Activated T-cell treated with anti-CD3 and anti-CD28 coated beads for 4 hours (primary cell): ENCODE data around the gene PLA2G6.
"Not testable (repeated sequence)": the region's sequence is repeated elsewhere in the genome, so short reads cannot be mapped to it uniquely, and the experiment has no call there.

Experiments used
- DNase-seq: peaks from one replicate; pipeline ENCODE4 v3.0.0-alpha.2; 2020

Gene PLA2G6

GRCh38 chr22:38191055-38191454, 9.4 kb upstream of the PLA2G6 start:
- no peak for DNase-seq

- no peak for DNase-seq
These were observed 9.0 kb upstream of the PLA2G6 start for GRCh38 chr22:38190581-38190980.

- no peak for DNase-seq
These were observed 7.5 kb upstream of the PLA2G6 start for GRCh38 chr22:38189104-38189503.

- no peak for DNase-seq
These were observed 6.0 kb upstream of the PLA2G6 start for GRCh38 chr22:38187413-38188212.

- DNase-seq = no peak
These were observed 4.8 kb upstream of the PLA2G6 start for GRCh38 chr22:38186429-38186828.

- no peak for DNase-seq
These were observed 3.2 kb upstream of the PLA2G6 start for GRCh38 chr22:38184788-38185187.

GRCh38 chr22:38180841-38181452, 683 bp downstream of the PLA2G6 start:
- no peak for DNase-seq

- DNase-seq = not testable (repeated sequence)
These were observed 3.1 kb downstream of the PLA2G6 start for GRCh38 chr22:38178605-38178937.

GRCh38 chr22:38177926-38178604, 3.6 kb downstream of the PLA2G6 start:
- DNase-seq = no peak

GRCh38 chr22:38177571-38177925, 4.1 kb downstream of the PLA2G6 start:
- not testable (repeated sequence) for DNase-seq

- DNase-seq = no peak
These were observed 4.6 kb downstream of the PLA2G6 start for GRCh38 chr22:38177044-38177443.

GRCh38 chr22:38176170-38176741, 5.4 kb downstream of the PLA2G6 start:
- no peak for DNase-seq

GRCh38 chr22:38175206-38176118, 6.2 kb downstream of the PLA2G6 start:
- no peak for DNase-seq

- DNase-seq = no peak
These were observed 7.0 kb downstream of the PLA2G6 start for GRCh38 chr22:38174626-38175025.

GRCh38 chr22:38173641-38173906, 8.1 kb downstream of the PLA2G6 start:
- no peak for DNase-seq

- peak; percentile 7 for DNase-seq
These were observed 8.6 kb downstream of the PLA2G6 start for GRCh38 chr22:38172832-38173640.

GRCh38 chr22:38171927-38172831, 9.5 kb downstream of the PLA2G6 start:
- DNase-seq = no peak

- no peak for DNase-seq
These were observed 11.2 kb downstream of the PLA2G6 start for GRCh38 chr22:38170469-38170868.

- no peak for DNase-seq
These were observed 12.5 kb downstream of the PLA2G6 start for GRCh38 chr22:38169116-38169515.

- DNase-seq = no peak
These were observed 13.6 kb downstream of the PLA2G6 start for GRCh38 chr22:38167988-38168407.
